Epithelial cell of proximal tubule (primary cell): ENCODE results near the gene THOC6. TPM values are rescaled to one million over a fixed set of nuclear protein-coding genes. Genes with fewer than 3 reads are reported as not detected.
A peak's percentile ranks its signal among the peaks of the same experiment; 100 is the strongest.

Source experiments
- DNase-seq: peaks from one replicate; pipeline ENCODE4 v3.0.0-alpha.2; 2011; ENCODE audit warnings: low read depth
- H3K4me3 ChIP-seq: 2 replicates; pipeline ENCODE4 v1.5.1; 2011; ENCODE audit warnings: low read depth, mild to moderate bottlenecking, low read length
- CTCF ChIP-seq: conservative IDR thresholded peaks from 2 replicates; pipeline ENCODE4 v1.5.1; 2012; ENCODE audit warnings: low read depth, mild to moderate bottlenecking, low read length
- total RNA-seq: library from RNA; depleted of rRNA; stranded (reverse); fragments of >200 nt; gene quantifications from 2 replicates; pipeline ENCODE4 v1.2.3, GENCODE V29; 2015

THOC6 gene
- total RNA-seq, 1 donor from 2014 or later: 19.0 TPM

GRCh38 chr16:3056336-3057180, 32.7 kb downstream of the THOC6 start:
- TF ChIP-seq CTCF: no peak
- DNase-seq: no peak
- H3K4me3 ChIP-seq: no peak overlapping the region

- no peak for DNase-seq
- H3K4me3 ChIP-seq: peak overlapping the region; percentile 94
- no peak for TF ChIP-seq CTCF
Observed at GRCh38 chr16:3057181-3058138, 33.6 kb downstream of the THOC6 start.

- peak; percentile 22 for TF ChIP-seq CTCF
- no peak for DNase-seq
- H3K4me3 ChIP-seq: peak overlapping the region; percentile 94
Observed at GRCh38 chr16:3058139-3059030, 34.5 kb downstream of the THOC6 start.

- peak; percentile 53 for TF ChIP-seq CTCF
- DNase-seq: no peak
- peak overlapping the region; percentile 94 for H3K4me3 ChIP-seq
Observed at GRCh38 chr16:3059041-3059722, 35.3 kb downstream of the THOC6 start.

GRCh38 chr16:3059723-3060242, 35.9 kb downstream of the THOC6 start:
- DNase-seq: no peak
- TF ChIP-seq CTCF: no peak
- peak overlapping the region; percentile 94 for H3K4me3 ChIP-seq
